Uterus (tissue), 4 donors: ENCODE measurements around the gene CACNB2. TPM values are rescaled to one million over a fixed set of nuclear protein-coding genes. Genes with fewer than 3 reads are reported as not detected.

Experiments used
- DNase-seq, 2 donors: peaks; one replicate each; pipeline ENCODE4 v3.0.0-alpha.2; 2019 to 2020
- H3K27ac ChIP-seq, 2 donors: fragments of 200-600 bp; sonication (generic); 1 replicate in 1 of 2; 2 replicates in 1 of 2; pipeline ENCODE4 v1.5.1; 2016 to 2018
- H3K27me3 ChIP-seq, 2 donors: fragments of 200-600 bp; sonication (generic); one replicate each; pipeline ENCODE4 v1.5.1; 2018 to 2019; ENCODE audit warnings: control low read depth in 1 of 2
- H3K36me3 ChIP-seq, 2 donors: fragments of 200-600 bp; sonication (generic); one replicate each; pipeline ENCODE4 v1.5.1; 2019; ENCODE audit warnings: control low read depth in 1 of 2
- H3K4me1 ChIP-seq, 2 donors: fragments of 200-600 bp; sonication (generic); one replicate each; pipeline ENCODE4 v1.5.1; 2018 to 2019; ENCODE audit warnings: control low read depth in 1 of 2
- H3K4me3 ChIP-seq, 2 donors: fragments of 200-600 bp; sonication (generic); 1 replicate in 1 of 2; 2 replicates in 1 of 2; pipeline ENCODE4 v1.5.1; 2018 to 2019; ENCODE audit warnings: mild to moderate bottlenecking in 1 of 2
- H3K9me3 ChIP-seq, 2 donors: fragments of 200-600 bp; sonication (generic); one replicate each; pipeline ENCODE4 v1.5.1; 2019; ENCODE audit warnings: control low read depth in 1 of 2
- POLR2A ChIP-seq, 2 donors: fragments of 450-650 bp; IDR thresholded peaks; one replicate each; pipeline ENCODE4 v1.6.1; 2016; ENCODE audit warnings: antibody characterized with exemption in 2 of 2, mild to moderate bottlenecking in 1 of 2, moderate library complexity in 1 of 2
- intact Hi-C: fragments of 100-400 bp; cut with DNase I; formaldehyde crosslinking; loops from one replicate; pipeline ENCODE4 v1.15.1; 2023; ENCODE audit warnings: low total_unique reads
- total RNA-seq, 4 donors: library from RNA; depleted of rRNA in 3 of 4; stranded (reverse); fragments of >200 nt in 3 of 4; gene quantifications; one replicate each; pipeline versions ENCODE4 v1.1.0 to v1.2.4, GENCODE V29; 2014 to 2023
- TF ChIP-seq, protein P1 (sequence below), 4 experiments: fragments of 200-600 bp in 2 of 4; fragments of 450-650 bp in 2 of 4; sonication (generic) in 2 of 4; IDR thresholded peaks; one replicate each; pipeline ENCODE4 v1.5.1; 2016 to 2019; ENCODE audit warnings: antibody characterized with exemption in 4 of 4, mild to moderate bottlenecking in 2 of 4, moderate library complexity in 1 of 4
- donor health status: DM: yes; HTN: yes; CAD: no.

CACNB2 gene
- total RNA-seq, 4 donors from 2014 or later = 19.4 to 33.0 (median 27.0) TPM

GRCh38 chr10:18532881-18533535 lies 392.8 kb downstream of the CACNB2 start:
- intact Hi-C loops = no loop called here
- Histone ChIP-seq H3K9me3 (no peaks in the 10 kb centered on the region), H3K27ac (no peak overlapping the region), H3K27me3 (no peaks in the 10 kb centered on the region), H3K4me3 (no peak overlapping the region), H3K36me3 (no peaks in the 10 kb centered on the region), H3K4me1 (no peaks in the 10 kb centered on the region)
- no peak for DNase-seq
- TF ChIP-seq, protein P1, sequence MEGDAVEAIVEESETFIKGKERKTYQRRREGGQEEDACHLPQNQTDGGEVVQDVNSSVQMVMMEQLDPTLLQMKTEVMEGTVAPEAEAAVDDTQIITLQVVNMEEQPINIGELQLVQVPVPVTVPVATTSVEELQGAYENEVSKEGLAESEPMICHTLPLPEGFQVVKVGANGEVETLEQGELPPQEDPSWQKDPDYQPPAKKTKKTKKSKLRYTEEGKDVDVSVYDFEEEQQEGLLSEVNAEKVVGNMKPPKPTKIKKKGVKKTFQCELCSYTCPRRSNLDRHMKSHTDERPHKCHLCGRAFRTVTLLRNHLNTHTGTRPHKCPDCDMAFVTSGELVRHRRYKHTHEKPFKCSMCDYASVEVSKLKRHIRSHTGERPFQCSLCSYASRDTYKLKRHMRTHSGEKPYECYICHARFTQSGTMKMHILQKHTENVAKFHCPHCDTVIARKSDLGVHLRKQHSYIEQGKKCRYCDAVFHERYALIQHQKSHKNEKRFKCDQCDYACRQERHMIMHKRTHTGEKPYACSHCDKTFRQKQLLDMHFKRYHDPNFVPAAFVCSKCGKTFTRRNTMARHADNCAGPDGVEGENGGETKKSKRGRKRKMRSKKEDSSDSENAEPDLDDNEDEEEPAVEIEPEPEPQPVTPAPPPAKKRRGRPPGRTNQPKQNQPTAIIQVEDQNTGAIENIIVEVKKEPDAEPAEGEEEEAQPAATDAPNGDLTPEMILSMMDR (IDR thresholded peaks at IDR 0.05) = no peak
- TF ChIP-seq POLR2A (IDR thresholded peaks at IDR 0.05) = no peak

DNA sequence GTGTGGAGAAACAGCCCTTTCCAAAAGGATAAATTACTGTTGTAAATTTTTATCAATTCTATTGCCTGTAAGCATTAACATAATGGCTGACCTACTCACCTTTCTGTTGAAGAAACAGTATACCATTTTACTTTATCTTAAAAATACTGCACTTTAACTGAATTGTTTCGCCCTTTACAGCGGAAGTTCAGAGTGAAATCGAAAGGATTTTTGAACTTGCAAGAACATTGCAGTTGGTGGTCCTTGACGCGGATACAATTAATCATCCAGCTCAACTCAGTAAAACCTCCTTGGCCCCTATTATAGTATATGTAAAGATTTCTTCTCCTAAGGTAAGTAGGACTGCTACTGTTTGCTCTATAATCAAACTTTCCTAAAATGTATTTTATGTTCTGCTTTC lies 393.7 kb downstream of the CACNB2 start:
- H3K27ac ChIP-seq = no peak overlapping the region
- no peaks in the 10 kb centered on the region for H3K9me3 ChIP-seq
- no peak overlapping the region for H3K4me3 ChIP-seq
- no peak for DNase-seq
- H3K27me3 ChIP-seq = no peaks in the 10 kb centered on the region
- intact Hi-C loops = no loop called here
- TF ChIP-seq, protein P1 (IDR thresholded peaks at IDR 0.05) = no peak
- TF ChIP-seq POLR2A (IDR thresholded peaks at IDR 0.05) = no peak
- H3K4me1 ChIP-seq = no peaks in the 10 kb centered on the region
- H3K36me3 ChIP-seq = no peaks in the 10 kb centered on the region

GRCh38 chr10:18539335-18539734 lies 399.1 kb downstream of the CACNB2 start:
- H3K36me3 ChIP-seq = no peaks in the 10 kb centered on the region
- intact Hi-C loops = no loop called here
- H3K4me3 ChIP-seq = no peak overlapping the region
- TF ChIP-seq POLR2A (IDR thresholded peaks at IDR 0.05) = no peak
- TF ChIP-seq, protein P1 (IDR thresholded peaks at IDR 0.05) = no peak
- H3K4me1 ChIP-seq = no peaks in the 10 kb centered on the region
- DNase-seq = no peak
- no peaks in the 10 kb centered on the region for H3K9me3 ChIP-seq
- H3K27me3 ChIP-seq = no peaks in the 10 kb centered on the region
- H3K27ac ChIP-seq = no peak overlapping the region

- no peak for DNase-seq
- H3K27ac ChIP-seq = no peak overlapping the region
- TF ChIP-seq, protein P1 (IDR thresholded peaks at IDR 0.05) = no peak
- no peaks in the 10 kb centered on the region for H3K9me3 ChIP-seq
- intact Hi-C loops = no loop called here
- H3K36me3 ChIP-seq = no peaks in the 10 kb centered on the region
- no peak overlapping the region for H3K4me3 ChIP-seq
- H3K4me1 ChIP-seq = no peaks in the 10 kb centered on the region
- no peaks in the 10 kb centered on the region for H3K27me3 ChIP-seq
These were observed 400.0 kb downstream of the CACNB2 start for GRCh38 chr10:18540195-18540594.

DNA sequence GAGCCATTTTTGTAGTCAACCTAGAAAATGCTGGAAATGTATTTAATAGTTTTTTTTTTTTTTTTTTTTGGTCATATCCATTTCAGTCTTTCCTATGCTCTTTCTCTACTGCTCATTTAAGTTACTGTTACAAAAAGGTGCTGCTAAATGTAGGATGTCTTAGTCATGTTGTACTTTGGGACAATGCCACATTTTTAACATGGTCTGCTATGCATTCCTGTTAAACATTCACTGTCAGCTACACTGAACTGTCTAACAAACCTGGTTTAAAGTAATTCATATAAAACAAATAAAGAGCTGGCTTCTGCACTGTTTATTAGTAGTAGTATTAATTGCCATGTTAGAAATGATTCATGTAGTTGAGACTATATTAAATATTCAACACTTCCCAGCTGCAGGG lies 402.6 kb downstream of the CACNB2 start:
- Histone ChIP-seq H3K9me3 (no peaks in the 10 kb centered on the region), H3K36me3 (peaks cover 0 to 3% of the 10 kb centered on the region in 2 donors), H3K4me1 (no peaks in the 10 kb centered on the region), H3K27me3 (no peaks in the 10 kb centered on the region), H3K4me3 (no peak overlapping the region), H3K27ac (no peak overlapping the region)
- intact Hi-C loops = no loop called here
- TF ChIP-seq, protein P1 (IDR thresholded peaks at IDR 0.05) = no peak
- no peak for TF ChIP-seq POLR2A (IDR thresholded peaks at IDR 0.05)
- no peak for DNase-seq
